WTC11 (cell line): ENCODE results near the gene ACOX3. TPM values are rescaled to one million over a fixed set of nuclear protein-coding genes. Genes with fewer than 3 reads are reported as not detected.

Experiments used
- ATAC-seq: fragments of 200-7000 bp; cut with Tn5 transposase; 2 replicates; pipeline ENCODE4 v1.10.0; 2021; ENCODE audit warnings: mild to moderate bottlenecking, moderate library complexity
- CTCF ChIA-PET: fragments of 300-600 bp; sonication (Branson Sonifier 250); formaldehyde crosslinking; loops from one replicate; lab custom pipeline; 2021; ENCODE audit warnings: antibody characterized with exemption; lab: Charles Lee
- POLR2A ChIA-PET: fragments of 350-600 bp; sonication (Branson Sonifier 250); formaldehyde crosslinking; loops from one replicate; lab custom pipeline; 2021; ENCODE audit warnings: antibody characterized with exemption; lab: Charles Lee
- DNase-seq: peaks from one replicate; pipeline ENCODE4 v3.0.0; 2021; ENCODE audit warnings: low spot score
- H3K27ac Mint-ChIP-seq: 2 replicates; pipeline ENCODE4 v1.8.0; 2021; ENCODE audit warnings: mixed read lengths
- H3K27me3 Mint-ChIP-seq: 2 replicates; pipeline ENCODE4 v1.8.0; 2021; ENCODE audit warnings: low read depth, mild to moderate bottlenecking, moderate library complexity, mixed read lengths
- H3K36me3 Mint-ChIP-seq: 2 replicates; pipeline ENCODE4 v1.8.0; 2021; ENCODE audit warnings: mixed read lengths
- H3K4me1 Mint-ChIP-seq: 2 replicates; pipeline ENCODE4 v1.8.0; 2022; ENCODE audit warnings: mixed read lengths
- H3K4me3 Mint-ChIP-seq: 2 replicates; pipeline ENCODE4 v1.8.0; 2021; ENCODE audit warnings: mild to moderate bottlenecking, moderate library complexity, mixed read lengths
- H3K9me3 Mint-ChIP-seq: 2 replicates; pipeline ENCODE4 v1.8.0; 2021; ENCODE audit warnings: mixed read lengths
- AFF4 ChIP-seq: sonication (generic); formaldehyde crosslinking; IDR thresholded peaks from 2 replicates; pipeline ENCODE4 v1.8.1; 2023; ENCODE audit warnings: mild to moderate bottlenecking, missing genetic modification reagents, borderline replicate concordance
- AR ChIP-seq: fragments of 250-450 bp; sonication (Bioruptor Pico); IDR thresholded peaks from 2 replicates; pipeline ENCODE4 v1.9.0; 2021; ENCODE audit warnings: mild to moderate bottlenecking
- CREM ChIP-seq: sonication (generic); formaldehyde crosslinking; IDR thresholded peaks from 2 replicates; pipeline ENCODE4 v1.8.1; 2022; ENCODE audit warnings: mild to moderate bottlenecking, missing genetic modification reagents, moderate library complexity
- CTCF ChIP-seq: fragments of 200-600 bp; IDR thresholded peaks from 2 replicates; pipeline ENCODE4 v1.8.0; 2022; ENCODE audit warnings: antibody characterized with exemption
- ETV6 ChIP-seq: sonication (generic); formaldehyde crosslinking; IDR thresholded peaks from 2 replicates; pipeline ENCODE4 v1.8.1; 2022; ENCODE audit warnings: mild to moderate bottlenecking, missing genetic modification reagents
- FOXJ3 ChIP-seq: sonication (generic); formaldehyde crosslinking; IDR thresholded peaks from 2 replicates; pipeline ENCODE4 v1.9.0; 2021; ENCODE audit warnings: missing genetic modification reagents, mild to moderate bottlenecking, borderline replicate concordance
- MXD4 ChIP-seq: fragments of 250-450 bp; sonication (Bioruptor Pico); IDR thresholded peaks from 2 replicates; pipeline ENCODE4 v1.8.0; 2021; ENCODE audit warnings: mild to moderate bottlenecking, moderate library complexity, borderline replicate concordance
- MYBL2 ChIP-seq: sonication (generic); formaldehyde crosslinking; IDR thresholded peaks from 2 replicates; pipeline ENCODE4 v1.8.1; 2023; ENCODE audit warnings: mild to moderate bottlenecking, moderate library complexity, missing genetic modification reagents
- NFATC4 ChIP-seq: fragments of 250-450 bp; sonication (Bioruptor Pico); IDR thresholded peaks from 2 replicates; pipeline ENCODE4 v1.9.0; 2021; ENCODE audit warnings: mild to moderate bottlenecking
- NR2C2 ChIP-seq: sonication (generic); formaldehyde crosslinking; IDR thresholded peaks from 2 replicates; pipeline ENCODE4 v1.8.0; 2022; ENCODE audit warnings: mild to moderate bottlenecking, missing genetic modification reagents
- RELA ChIP-seq: sonication (generic); formaldehyde crosslinking; IDR thresholded peaks from 2 replicates; pipeline ENCODE4 v1.8.1; 2022; ENCODE audit warnings: missing genetic modification reagents, mild to moderate bottlenecking, borderline replicate concordance
- SMAD3 ChIP-seq: sonication (generic); formaldehyde crosslinking; IDR thresholded peaks from 2 replicates; pipeline ENCODE4 v1.8.0; 2022; ENCODE audit warnings: missing genetic modification reagents, mild to moderate bottlenecking, borderline replicate concordance
- SP1 ChIP-seq: sonication (generic); formaldehyde crosslinking; conservative IDR thresholded peaks from 2 replicates; pipeline ENCODE4 v1.8.1; 2022; ENCODE audit warnings: missing genetic modification reagents
- STAT6 ChIP-seq: sonication (generic); formaldehyde crosslinking; conservative IDR thresholded peaks from 2 replicates; pipeline ENCODE4 v1.8.1; 2023; ENCODE audit warnings: mild to moderate bottlenecking, low read depth, missing genetic modification reagents, moderate library complexity
- TEAD1 ChIP-seq: sonication (generic); formaldehyde crosslinking; IDR thresholded peaks from 2 replicates; pipeline ENCODE4 v1.8.0; 2022; ENCODE audit warnings: mild to moderate bottlenecking, missing genetic modification reagents
- TP53 ChIP-seq: sonication (generic); formaldehyde crosslinking; IDR thresholded peaks from 2 replicates; pipeline ENCODE4 v1.8.1; 2023; ENCODE audit warnings: mild to moderate bottlenecking, missing genetic modification reagents
- ZNF121 ChIP-seq: sonication (generic); formaldehyde crosslinking; IDR thresholded peaks from 2 replicates; pipeline ENCODE4 v1.8.0; 2023; ENCODE audit warnings: missing genetic modification reagents
- ZNF138 ChIP-seq: sonication (generic); formaldehyde crosslinking; conservative IDR thresholded peaks from 2 replicates; pipeline ENCODE4 v1.8.1; 2022; ENCODE audit warnings: mild to moderate bottlenecking, moderate library complexity, missing genetic modification reagents
- ZNF232 ChIP-seq: sonication (generic); formaldehyde crosslinking; IDR thresholded peaks from 2 replicates; pipeline ENCODE4 v1.8.0; 2022; ENCODE audit warnings: mild to moderate bottlenecking, missing genetic modification reagents
- ZNF263 ChIP-seq: sonication (generic); formaldehyde crosslinking; IDR thresholded peaks from 2 replicates; pipeline ENCODE4 v1.8.1; 2022; ENCODE audit warnings: low read depth, mild to moderate bottlenecking, moderate library complexity, missing genetic modification reagents
- total RNA-seq: library from RNA; stranded (reverse); gene quantifications from 3 replicates; pipeline ENCODE4 v1.2.3, GENCODE V29; 2021
- TF ChIP-seq, protein P1 (sequence below): sonication (generic); formaldehyde crosslinking; IDR thresholded peaks from 2 replicates; pipeline ENCODE4 v1.8.0; 2023; ENCODE audit warnings: missing genetic modification reagents
- TF ChIP-seq, protein P2 (sequence below): fragments of 250-450 bp; sonication (Bioruptor Pico); IDR thresholded peaks from 2 replicates; pipeline ENCODE4 v2.1.2; 2022; ENCODE audit warnings: mild to moderate bottlenecking, moderate library complexity

The ACOX3 gene
- total RNA-seq, 1 experiment from 2014 or later: 10.7 TPM

GRCh38 chr4:8391972-8392371, 48.6 kb downstream of the ACOX3 start (continued):
- no peak for TF ChIP-seq AFF4 (CRISPR knock-in tag)
- TF ChIP-seq TEAD1: no peak
- TF ChIP-seq ZNF232 (CRISPR knock-in tag): no peak
- TF ChIP-seq NR2C2 (CRISPR knock-in tag): no peak
- no peak for TF ChIP-seq MXD4 (CRISPR knock-in tag)
- TF ChIP-seq NFATC4: no peak
- TF ChIP-seq SMAD3: no peak
- no peak for TF ChIP-seq AR
- TF ChIP-seq, protein P1, sequence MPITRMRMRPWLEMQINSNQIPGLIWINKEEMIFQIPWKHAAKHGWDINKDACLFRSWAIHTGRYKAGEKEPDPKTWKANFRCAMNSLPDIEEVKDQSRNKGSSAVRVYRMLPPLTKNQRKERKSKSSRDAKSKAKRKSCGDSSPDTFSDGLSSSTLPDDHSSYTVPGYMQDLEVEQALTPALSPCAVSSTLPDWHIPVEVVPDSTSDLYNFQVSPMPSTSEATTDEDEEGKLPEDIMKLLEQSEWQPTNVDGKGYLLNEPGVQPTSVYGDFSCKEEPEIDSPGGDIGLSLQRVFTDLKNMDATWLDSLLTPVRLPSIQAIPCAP (CRISPR knock-in tag): no peak
- no peak for TF ChIP-seq MYBL2
- no peak for TF ChIP-seq FOXJ3
- TF ChIP-seq ZNF121 (CRISPR knock-in tag): no peak
- no peak for TF ChIP-seq CTCF
- TF ChIP-seq TP53: no peak
- TF ChIP-seq RELA (CRISPR knock-in tag): no peak
- TF ChIP-seq ETV6 (CRISPR knock-in tag): no peak

DNA sequence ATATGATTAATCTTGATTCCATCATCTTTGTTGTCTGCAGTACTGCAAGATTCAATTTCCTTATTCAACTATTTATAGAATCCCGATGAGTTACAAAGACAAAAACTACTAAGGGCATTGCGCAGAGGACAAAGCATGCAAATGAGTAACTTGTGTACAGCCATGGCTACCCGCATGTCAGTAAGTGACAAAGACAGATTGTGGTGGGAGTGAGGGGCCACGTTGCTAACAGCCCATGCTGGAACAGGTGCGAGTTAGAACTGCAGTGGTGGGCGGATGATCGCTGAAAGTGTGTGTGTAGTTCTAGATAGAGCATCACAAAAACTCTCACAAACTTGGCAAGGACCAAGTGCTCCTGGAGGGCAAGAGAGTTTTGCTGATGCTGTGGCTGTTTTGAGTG, 49.5 kb downstream of the ACOX3 start:
- Mint-ChIP-seq H3K27ac (no peak overlapping the region), H3K9me3 (no peaks in the 10 kb centered on the region), H3K4me1 (peaks cover 11% of the 10 kb centered on the region), H3K27me3 (no peaks in the 10 kb centered on the region), H3K4me3 (no peak overlapping the region), H3K36me3 (no peaks in the 10 kb centered on the region)
- no peak for ATAC-seq
- POLR2A ChIA-PET: no interaction called here
- CTCF ChIA-PET: interaction anchor here (0.6 to 1.7 kb wide), 5 partner anchors 12 to 550 kb away, joined by 3 to 10 read pairs (median 4); no protein-coding TSS in a partner anchor
- TF ChIP-seq ZNF121 (CRISPR knock-in tag) (no peak), CREM (no peak), ZNF138 (CRISPR knock-in tag) (no peak), ZNF263 (CRISPR knock-in tag) (no peak), MXD4 (CRISPR knock-in tag) (no peak), STAT6 (CRISPR knock-in tag) (no peak), SP1 (CRISPR knock-in tag) (no peak)
- TF ChIP-seq, protein P2, sequence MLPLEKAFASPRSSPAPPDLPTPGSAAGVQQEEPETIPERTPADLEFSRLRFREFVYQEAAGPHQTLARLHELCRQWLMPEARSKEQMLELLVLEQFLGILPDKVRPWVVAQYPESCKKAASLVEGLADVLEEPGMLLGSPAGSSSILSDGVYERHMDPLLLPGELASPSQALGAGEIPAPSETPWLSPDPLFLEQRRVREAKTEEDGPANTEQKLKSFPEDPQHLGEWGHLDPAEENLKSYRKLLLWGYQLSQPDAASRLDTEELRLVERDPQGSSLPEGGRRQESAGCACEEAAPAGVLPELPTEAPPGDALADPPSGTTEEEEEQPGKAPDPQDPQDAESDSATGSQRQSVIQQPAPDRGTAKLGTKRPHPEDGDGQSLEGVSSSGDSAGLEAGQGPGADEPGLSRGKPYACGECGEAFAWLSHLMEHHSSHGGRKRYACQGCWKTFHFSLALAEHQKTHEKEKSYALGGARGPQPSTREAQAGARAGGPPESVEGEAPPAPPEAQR (CRISPR knock-in tag): no peak
- DNase-seq: no peak
